ENCODE data around the gene AP1G1. TPM values are rescaled to one million over a fixed set of nuclear protein-coding genes. Genes with fewer than 3 reads are reported as not detected.

The AP1G1 gene
- total RNA-seq, 1 donor from 2014 or later: 109 TPM

- H3K36me3 Mint-ChIP-seq: peaks cover 67% of the 10 kb centered on the region
- no peak overlapping the region for H3K4me3 Mint-ChIP-seq
- H3K4me1 Mint-ChIP-seq: no peaks in the 10 kb centered on the region
- no peak overlapping the region for H3K27ac Mint-ChIP-seq
- no peak for TF ChIP-seq CTCF (IDR thresholded peaks at IDR 0.05; ENCODE audit: unreplicated experiment)
- DNase-seq (ENCODE audit: low spot score in 2 of 2, unreplicated experiment in 2 of 2): no peak
- H3K9me3 Mint-ChIP-seq: no peaks in the 10 kb centered on the region
- H3K27me3 Mint-ChIP-seq (ENCODE audit: low read depth): no peaks in the 10 kb centered on the region
These were observed 74.1 kb downstream of the AP1G1 start for GRCh38 chr16:71734511-71734910.

GRCh38 chr16:71732587-71732986, 76.0 kb downstream of the AP1G1 start:
- no peak for DNase-seq (ENCODE audit: low spot score in 2 of 2, unreplicated experiment in 2 of 2)
- Mint-ChIP-seq H3K27me3 (ENCODE audit: low read depth) (no peaks in the 10 kb centered on the region), H3K9me3 (no peaks in the 10 kb centered on the region), H3K27ac (no peak overlapping the region), H3K4me1 (no peaks in the 10 kb centered on the region), H3K4me3 (no peak overlapping the region), H3K36me3 (peaks cover 52% of the 10 kb centered on the region)
- no peak for TF ChIP-seq CTCF (IDR thresholded peaks at IDR 0.05; ENCODE audit: unreplicated experiment)

GRCh38 chr16:71727551-71728324, 80.9 kb downstream of the AP1G1 start:
- DNase-seq (ENCODE audit: low spot score in 2 of 2, unreplicated experiment in 2 of 2): no peak
- Mint-ChIP-seq H3K36me3 (peaks cover 25% of the 10 kb centered on the region), H3K27ac (no peak overlapping the region), H3K4me1 (peaks cover 10% of the 10 kb centered on the region), H3K27me3 (ENCODE audit: low read depth) (peaks cover 4% of the 10 kb centered on the region), H3K9me3 (no peaks in the 10 kb centered on the region), H3K4me3 (no peak overlapping the region)
- no peak for TF ChIP-seq CTCF (IDR thresholded peaks at IDR 0.05; ENCODE audit: unreplicated experiment)

DNA sequence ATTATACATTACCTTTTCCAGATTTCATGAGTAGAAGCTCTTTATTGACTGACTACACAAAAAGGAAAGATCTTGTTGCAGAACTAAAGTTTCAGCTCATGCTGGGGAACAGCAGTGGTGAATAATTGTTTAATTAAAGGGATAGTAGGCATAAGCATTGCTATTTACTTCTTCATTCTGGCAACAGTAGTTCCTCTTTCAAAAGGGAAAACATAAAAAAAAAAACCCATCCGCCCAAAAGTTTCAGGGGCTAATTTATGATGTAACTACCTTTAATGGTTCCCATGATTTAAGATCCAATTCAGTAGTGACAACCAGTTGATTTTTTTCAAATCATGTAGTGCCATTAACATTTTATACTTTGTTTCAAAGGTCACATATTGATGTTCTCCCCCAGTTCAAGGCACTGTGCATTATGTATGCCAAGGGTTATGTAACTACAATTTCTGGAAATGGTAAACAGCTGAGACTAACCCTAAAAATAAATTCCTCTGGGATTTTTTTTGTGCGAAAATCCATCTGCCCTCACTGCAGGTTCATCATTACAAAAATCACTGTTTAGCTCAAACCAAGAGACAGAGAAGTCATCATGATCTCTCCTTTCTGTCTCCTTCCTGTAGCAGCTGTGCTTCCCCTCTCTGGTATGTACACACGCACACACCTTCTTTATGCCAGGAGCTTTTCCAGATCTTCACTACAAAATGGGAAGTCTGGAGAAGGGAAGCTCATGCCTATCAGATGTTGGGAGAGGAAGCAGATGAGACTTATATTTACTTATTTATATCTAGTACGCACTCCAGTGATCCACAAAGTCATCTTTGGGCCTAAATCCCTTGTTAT, 81.9 kb downstream of the AP1G1 start:
- Mint-ChIP-seq H3K27me3 (ENCODE audit: low read depth) (peaks cover 4% of the 10 kb centered on the region), H3K9me3 (no peaks in the 10 kb centered on the region), H3K36me3 (peaks cover 15% of the 10 kb centered on the region), H3K4me3 (no peak overlapping the region), H3K4me1 (peaks cover 17% of the 10 kb centered on the region), H3K27ac (no peak overlapping the region)
- no peak for DNase-seq (ENCODE audit: low spot score in 2 of 2, unreplicated experiment in 2 of 2)
- no peak for TF ChIP-seq CTCF (IDR thresholded peaks at IDR 0.05; ENCODE audit: unreplicated experiment)

DNA sequence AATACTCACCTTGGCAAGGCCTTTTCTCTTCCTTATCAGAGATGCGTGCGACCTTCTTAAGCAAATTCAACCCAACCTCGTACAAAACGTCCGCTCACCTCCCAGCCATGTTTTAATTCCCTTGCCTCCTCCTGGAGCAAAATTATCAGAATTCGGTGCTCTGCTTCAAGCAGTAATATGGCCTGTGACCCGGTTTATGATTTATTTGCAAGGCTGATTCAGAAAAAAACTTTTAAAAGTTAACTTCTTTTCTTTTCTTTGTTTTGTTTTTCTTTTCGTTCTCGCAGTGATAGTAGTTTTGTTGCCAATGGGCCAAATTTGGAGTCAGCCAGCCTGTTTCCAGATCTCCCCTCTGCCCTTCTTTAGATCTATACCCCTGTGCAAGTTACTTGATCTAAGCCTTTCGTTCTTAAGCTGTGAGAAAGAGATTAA, 84.3 kb downstream of the AP1G1 start, which contains the start of gene PHLPP2:
Gene PHLPP2 (minus strand): TSS at position 382 of the 432 bp plus-strand sequence. CDS start 9,906 bp downstream, outside the sequence.
- H3K4me3 Mint-ChIP-seq: peak within 1 kb of the TSS; percentile 79
- H3K4me1 Mint-ChIP-seq: peaks cover 20% of the 10 kb centered on the region
- TF ChIP-seq CTCF (IDR thresholded peaks at IDR 0.05; ENCODE audit: unreplicated experiment): no peak
- no peak for DNase-seq (ENCODE audit: low spot score in 2 of 2, unreplicated experiment in 2 of 2)
- no peaks in the 10 kb centered on the region for H3K36me3 Mint-ChIP-seq
- H3K9me3 Mint-ChIP-seq: no peaks in the 10 kb centered on the region
- peaks cover 4% of the 10 kb centered on the region for H3K27me3 Mint-ChIP-seq (ENCODE audit: low read depth)
- H3K27ac Mint-ChIP-seq: peak within 1 kb of the TSS; percentile 85

All from mesothelial cell of epicardium (in vitro differentiated cells).